WERI-Rb-1 (cell line): ENCODE results near the gene CHST11.
"Not testable (repeated sequence)": the region's sequence is repeated elsewhere in the genome, so short reads cannot be mapped to it uniquely, and the experiment has no call there.

Experiments used
- DNase-seq: peaks from one replicate; pipeline ENCODE4 v3.0.0-alpha.2; 2020
- H3K27ac ChIP-seq: fragments of 250-450 bp; sonication (Bioruptor Pico); 2 replicates; pipeline ENCODE4 v1.5.1; 2020; ENCODE audit warnings: mild to moderate bottlenecking, moderate library complexity
- H3K27me3 ChIP-seq: fragments of 250-450 bp; sonication (Bioruptor Pico); 2 replicates; pipeline ENCODE4 v1.5.1; 2021; ENCODE audit warnings: mild to moderate bottlenecking, low read depth, moderate library complexity; ENCODE audit not compliant: insufficient read depth, severe bottlenecking
- H3K36me3 ChIP-seq: fragments of 250-450 bp; sonication (Bioruptor Pico); 2 replicates; pipeline ENCODE4 v1.5.1; 2020; ENCODE audit warnings: mild to moderate bottlenecking, moderate library complexity
- H3K4me3 ChIP-seq: 2 replicates; pipeline ENCODE4 v1.5.1; 2011; ENCODE audit warnings: low read depth, mild to moderate bottlenecking, control low read depth, low read length
- H3K9me3 ChIP-seq: fragments of 250-450 bp; sonication (Bioruptor Pico); 2 replicates; pipeline ENCODE4 v1.5.1; 2021; ENCODE audit warnings: mild to moderate bottlenecking, moderate library complexity; ENCODE audit not compliant: severe bottlenecking
- CTCF ChIP-seq: IDR thresholded peaks from 2 replicates; pipeline ENCODE4 v1.5.1; 2011; ENCODE audit warnings: low read depth, mild to moderate bottlenecking, control low read depth, inconsistent platforms, low read length

Gene CHST11

GRCh38 chr12:104557488-104558195 is 100.9 kb downstream of the CHST11 start:
- no peak for DNase-seq
- no peak overlapping the region for H3K27ac ChIP-seq
- H3K9me3 ChIP-seq = no peaks in the 10 kb centered on the region
- no peak for TF ChIP-seq CTCF
- H3K27me3 ChIP-seq = no peaks in the 10 kb centered on the region
- no peaks in the 10 kb centered on the region for H3K36me3 ChIP-seq
- H3K4me3 ChIP-seq = no peak overlapping the region

- no peaks in the 10 kb centered on the region for H3K36me3 ChIP-seq
- no peak for DNase-seq
- H3K9me3 ChIP-seq = no peaks in the 10 kb centered on the region
- H3K4me3 ChIP-seq = no peak overlapping the region
- H3K27me3 ChIP-seq = no peaks in the 10 kb centered on the region
- H3K27ac ChIP-seq = no peak overlapping the region
- no peak for TF ChIP-seq CTCF
These were observed 104.1 kb downstream of the CHST11 start for GRCh38 chr12:104560881-104561280.

- no peak for DNase-seq
- Histone ChIP-seq H3K36me3 (no peaks in the 10 kb centered on the region), H3K4me3 (no peak overlapping the region), H3K9me3 (no peaks in the 10 kb centered on the region), H3K27me3 (no peaks in the 10 kb centered on the region), H3K27ac (no peak overlapping the region)
- TF ChIP-seq CTCF = no peak
These were observed 106.0 kb downstream of the CHST11 start for GRCh38 chr12:104562763-104563162.

- H3K36me3 ChIP-seq, H3K4me3 ChIP-seq: not testable (repeated sequence)
These were observed 107.9 kb downstream of the CHST11 start for GRCh38 chr12:104564662-104565061.

GRCh38 chr12:104565606-104566243 is 109.0 kb downstream of the CHST11 start:
- no peak for TF ChIP-seq CTCF
- no peak for DNase-seq
- Histone ChIP-seq H3K27me3 (no peaks in the 10 kb centered on the region), H3K27ac (no peak overlapping the region), H3K36me3 (no peaks in the 10 kb centered on the region), H3K9me3 (no peaks in the 10 kb centered on the region), H3K4me3 (no peak overlapping the region)

More at GRCh38 chr12:104564662-104565061, 107.9 kb downstream of the CHST11 start:
- H3K27ac ChIP-seq, DNase-seq, H3K9me3 ChIP-seq, H3K27me3 ChIP-seq: not testable (repeated sequence)

- TF ChIP-seq CTCF = no peak
- no peak overlapping the region for H3K27ac ChIP-seq
- H3K4me3 ChIP-seq = no peak overlapping the region
- no peaks in the 10 kb centered on the region for H3K9me3 ChIP-seq
- DNase-seq = no peak
- no peaks in the 10 kb centered on the region for H3K36me3 ChIP-seq
- no peaks in the 10 kb centered on the region for H3K27me3 ChIP-seq
These were observed 109.7 kb downstream of the CHST11 start for GRCh38 chr12:104566244-104566993.
